Ovary (tissue), 3 donors: ENCODE results near the gene TMEM107.

Experiments used
- CTCF ChIP-seq, 3 donors: fragments of 450-650 bp in 2 of 3; fragments of 200-600 bp in 1 of 3; IDR thresholded peaks; one replicate each; pipeline versions ENCODE4 v1.5.1 to v1.8.0; 2016 to 2022; ENCODE audit warnings: antibody characterized with exemption in 3 of 3, mild to moderate bottlenecking in 1 of 3
- EP300 ChIP-seq: sonication (generic); formaldehyde crosslinking; IDR thresholded peaks from one replicate; pipeline ENCODE4 v1.6.1; 2017; ENCODE audit warnings: antibody characterized with exemption
- donor health status: DM: no; HTN: no; CAD: no.

GRCh38 chr17:8223356-8224126 is 47.4 kb upstream of the TMEM107 start:
- TF ChIP-seq CTCF (IDR thresholded peaks at IDR 0.05) (no peak), EP300 (no peak)
